K562 treated with DMSO at 1 percent for 4 hours (cell line): ENCODE results near the gene DYNLL2. TPM values are rescaled to one million over a fixed set of nuclear protein-coding genes. Genes with fewer than 3 reads are reported as not detected.

Experiments
- total RNA-seq: library from RNA; unstranded; fragments of 300-600 nt; gene quantifications from 2 replicates; pipeline ENCODE4 v1.2.3, GENCODE V29; 2022; ENCODE audit not compliant: insufficient read depth

The DYNLL2 gene
- 18.0 and 20.0 TPM in 2 replicates for total RNA-seq

GRCh38 chr17:58082870-58083490, at the start of gene DYNLL2:
DYNLL2 (plus strand) TSS chr17:58083419; CDS start chr17:58087091, 3,672 bp downstream.

Other genes starting within 250 kb of the DYNLL2 start
- gene MRPS23, start 233.4 kb upstream of the DYNLL2 start, total RNA-seq = 39.4 and 54.9 TPM in 2 replicates
- gene CUEDC1, start 128.0 kb upstream of the DYNLL2 start, total RNA-seq = 1.8 and 3.2 TPM in 2 replicates
- gene VEZF1, start 95.2 kb upstream of the DYNLL2 start, total RNA-seq = 20.0 and 22.5 TPM in 2 replicates
- 86.9 and 118 TPM in 2 replicates for gene SRSF1, start 76.2 kb upstream of the DYNLL2 start, total RNA-seq
- not detected in 2 replicates for gene OR4D1, start 65.0 kb downstream of the DYNLL2 start, total RNA-seq
- gene OR4D2, start 83.6 kb downstream of the DYNLL2 start, total RNA-seq = not detected in 2 replicates
- gene EPX, start 109.3 kb downstream of the DYNLL2 start, total RNA-seq = 1.2 and 1.5 TPM in 2 replicates
- gene MKS1, start 135.8 kb downstream of the DYNLL2 start, total RNA-seq = 18.7 and 19.1 TPM in 2 replicates
- 0.77 and 1.5 TPM in 2 replicates for gene LPO, start 155.2 kb downstream of the DYNLL2 start, total RNA-seq
- not detected in 2 replicates for gene MPO, start 197.5 kb downstream of the DYNLL2 start, total RNA-seq
- gene TSPOAP1, start 245.4 kb downstream of the DYNLL2 start, total RNA-seq = 5.5 and 7.0 TPM in 2 replicates